Endometrial microvascular endothelial cells (primary cell): ENCODE results near the gene GCNT1. TPM values are rescaled to one million over a fixed set of nuclear protein-coding genes. Genes with fewer than 3 reads are reported as not detected.
"Not testable (repeated sequence)": the region's sequence is repeated elsewhere in the genome, so short reads cannot be mapped to it uniquely, and the experiment has no call there.

Experiments
- in situ Hi-C: cut with HindIII; loops from 2 replicates; pipeline ENCODE4 v1.10.0; 2017; ENCODE audit warnings: low sequenced_read_pairs, low pct_unique_long_range_greater_than_20kb; ENCODE audit errors: inconsistent ontology term
- total RNA-seq: library from RNA; depleted of rRNA; stranded (reverse); fragments of >200 nt; gene quantifications from one replicate; pipeline ENCODE4 v1.2.3, GENCODE V29; 2015; ENCODE audit errors: inconsistent ontology term

The GCNT1 gene
- total RNA-seq, 1 donor from 2014 or later: 16.3 TPM

DNA sequence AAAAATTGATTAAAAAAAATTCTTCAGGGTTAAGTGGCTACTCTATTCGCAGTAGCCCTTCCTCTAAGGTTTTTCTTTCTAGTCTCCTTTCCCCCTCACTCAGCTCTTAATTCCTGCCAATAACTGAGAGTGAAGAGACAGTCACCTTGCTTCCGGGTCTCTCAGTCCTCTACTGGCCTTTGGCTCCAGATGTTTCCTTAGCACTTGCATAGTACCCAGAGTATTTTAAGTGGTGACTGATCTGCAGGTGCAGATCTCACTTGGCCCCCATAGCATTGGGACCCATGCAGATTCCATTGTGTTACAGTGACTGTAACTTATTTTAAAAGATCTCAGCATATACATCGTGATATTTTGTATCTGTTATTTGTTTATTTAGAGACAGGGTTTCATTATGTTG lies 66.2 kb downstream of the GCNT1 start:
- in situ Hi-C loops: no loop called here

- in situ Hi-C loops: no loop called here
Measured at GRCh38 chr9:76526026-76526425, 67.0 kb downstream of the GCNT1 start.

DNA sequence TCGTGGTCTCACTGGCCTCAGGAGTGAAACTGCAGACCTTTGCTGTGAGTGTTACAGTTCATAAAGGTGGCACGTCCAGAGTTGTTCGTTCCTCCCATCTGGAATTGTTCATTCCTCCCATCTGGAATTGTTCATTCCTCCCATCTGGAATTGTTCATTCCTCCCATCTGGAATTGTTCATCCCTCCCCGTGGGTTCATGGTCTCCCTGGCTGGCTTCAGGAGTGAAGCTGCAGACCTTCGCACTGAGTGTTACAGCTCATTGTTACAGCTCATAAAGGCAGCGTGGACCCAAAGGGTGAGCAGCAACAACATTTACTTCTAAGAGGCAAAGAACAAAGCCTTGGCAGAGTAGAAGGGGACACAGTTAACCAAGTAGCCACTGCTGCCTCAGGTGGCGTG lies 69.1 kb downstream of the GCNT1 start:
- in situ Hi-C loops: no loop called here

DNA sequence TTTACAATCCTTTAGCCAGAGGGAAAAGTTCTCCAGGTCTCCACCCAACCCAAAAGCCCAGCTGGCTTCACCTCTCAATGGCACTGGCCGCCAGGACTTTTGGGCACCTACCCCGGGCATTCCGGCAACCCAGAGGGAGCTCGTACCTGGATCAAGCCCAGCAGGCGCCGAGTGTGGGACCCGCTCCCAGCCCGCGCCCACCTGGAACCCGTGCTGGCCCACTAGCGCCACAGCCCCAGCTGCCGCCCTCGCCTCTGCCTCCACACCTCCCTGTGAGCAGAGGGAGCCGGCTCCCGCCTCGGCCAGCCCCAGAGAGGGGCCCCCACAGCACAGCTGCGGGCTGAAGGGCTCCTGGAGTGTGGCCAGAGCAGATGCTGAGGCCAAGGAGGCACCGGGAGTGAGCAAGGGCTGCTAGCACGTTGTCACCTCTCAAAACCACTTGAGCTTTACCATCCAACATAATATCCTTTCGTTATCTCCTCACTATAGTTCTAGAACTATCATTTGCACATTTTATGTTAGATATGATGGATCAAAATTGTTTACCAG lies 69.7 kb downstream of the GCNT1 start:
- in situ Hi-C loops: no loop called here

DNA sequence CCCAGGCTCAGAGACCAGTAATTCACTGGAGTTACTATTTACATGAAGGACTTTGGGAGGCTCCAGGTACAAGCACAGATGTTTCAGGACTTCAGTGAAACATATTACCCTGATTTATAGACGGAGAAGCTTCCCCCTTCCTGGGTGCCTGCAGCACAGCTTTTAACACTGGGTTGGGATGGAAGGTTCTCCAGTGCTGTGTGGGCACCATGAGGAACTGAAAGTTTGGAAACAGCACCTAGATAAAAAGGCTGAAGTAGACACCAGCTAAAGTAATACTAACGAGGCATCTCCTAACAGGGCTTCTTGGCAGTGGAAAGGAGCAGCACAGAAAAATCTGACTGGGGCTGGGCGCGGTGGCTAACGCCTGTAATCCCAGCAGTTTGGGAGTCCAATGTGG lies 70.7 kb downstream of the GCNT1 start:
- in situ Hi-C loops: no loop called here

GRCh38 chr9:76530458-76531110 lies 71.6 kb downstream of the GCNT1 start:
- in situ Hi-C loops: no loop called here

DNA sequence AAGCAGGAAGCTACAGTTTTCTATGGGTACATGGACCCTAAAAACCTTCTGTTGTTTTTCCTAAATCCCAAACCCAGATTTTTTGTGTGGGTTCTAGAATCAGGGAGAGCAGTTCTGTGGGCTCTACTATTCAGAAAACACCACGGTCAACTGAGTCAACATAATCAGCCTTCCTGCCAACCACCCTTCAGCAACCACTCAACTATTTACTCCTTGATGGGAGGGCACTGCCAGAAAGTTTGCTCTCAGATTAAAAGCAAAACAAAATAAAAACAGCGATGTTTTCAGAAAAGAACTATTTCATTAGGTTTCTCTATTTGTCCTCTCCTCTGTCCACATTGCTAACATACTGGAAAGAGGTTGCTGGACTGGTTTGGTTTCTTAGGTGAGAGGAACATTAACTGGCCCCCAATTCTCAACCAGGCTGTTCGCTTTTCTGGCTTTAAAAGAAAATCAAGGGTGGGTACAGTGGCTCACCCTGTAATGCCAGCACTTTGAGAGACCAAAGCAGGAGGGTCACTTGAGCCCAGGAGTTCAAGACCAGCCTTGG lies 72.3 kb downstream of the GCNT1 start:
- in situ Hi-C loops: no loop called here

DNA sequence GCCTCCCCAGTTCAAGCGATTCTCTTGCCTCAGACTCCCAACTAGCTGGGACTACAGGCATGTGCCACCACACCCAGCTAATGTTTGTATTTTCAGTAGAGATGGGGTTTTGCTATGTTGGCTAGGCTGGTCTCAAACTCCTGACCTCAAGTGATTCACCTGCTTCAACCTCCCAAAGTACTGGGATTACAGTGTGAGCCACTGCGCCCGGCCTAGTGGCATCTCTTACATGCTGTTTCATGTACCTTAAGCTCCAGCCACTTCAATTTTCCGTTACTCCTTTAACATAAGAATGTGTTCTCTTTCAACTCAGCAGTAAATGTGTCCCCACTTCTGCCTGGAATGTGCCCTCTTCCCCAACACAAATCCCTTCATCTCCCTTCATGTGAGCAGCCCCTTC lies 73.9 kb downstream of the GCNT1 start:
- in situ Hi-C loops: not testable (repeated sequence)

GRCh38 chr9:76534026-76534425 lies 75.0 kb downstream of the GCNT1 start:
- in situ Hi-C loops: no loop called here

- in situ Hi-C loops: no loop called here
Measured at GRCh38 chr9:76537150-76537646, 78.2 kb downstream of the GCNT1 start.

- in situ Hi-C loops: no loop called here
Measured at GRCh38 chr9:76539180-76539579, 80.2 kb downstream of the GCNT1 start.

- in situ Hi-C loops: no loop called here
Measured at GRCh38 chr9:76542360-76542759, 83.4 kb downstream of the GCNT1 start.

- in situ Hi-C loops: no loop called here
Measured at GRCh38 chr9:76545191-76545590, 86.2 kb downstream of the GCNT1 start.

DNA sequence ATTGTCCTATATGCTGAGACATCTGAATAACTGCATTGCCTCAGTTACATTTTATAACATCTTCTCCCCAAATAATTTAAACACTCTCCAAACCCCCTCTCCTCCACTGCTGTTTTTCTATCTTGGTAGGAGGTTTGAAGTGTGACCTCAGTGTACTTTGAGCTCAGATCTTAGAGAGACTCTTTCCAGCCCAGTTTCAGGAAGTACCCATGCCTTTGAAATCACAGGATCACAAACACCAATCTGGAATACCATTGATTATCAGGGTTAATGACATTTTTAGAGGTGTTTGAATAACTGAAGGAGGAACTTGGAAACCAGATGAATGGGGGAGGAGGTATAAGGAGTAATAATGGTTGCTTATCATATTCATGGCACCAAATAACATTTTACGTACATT lies 93.2 kb downstream of the GCNT1 start:
- in situ Hi-C loops: no loop called here

GRCh38 chr9:76552751-76553455 lies 93.9 kb downstream of the GCNT1 start:
- in situ Hi-C loops: no loop called here

DNA sequence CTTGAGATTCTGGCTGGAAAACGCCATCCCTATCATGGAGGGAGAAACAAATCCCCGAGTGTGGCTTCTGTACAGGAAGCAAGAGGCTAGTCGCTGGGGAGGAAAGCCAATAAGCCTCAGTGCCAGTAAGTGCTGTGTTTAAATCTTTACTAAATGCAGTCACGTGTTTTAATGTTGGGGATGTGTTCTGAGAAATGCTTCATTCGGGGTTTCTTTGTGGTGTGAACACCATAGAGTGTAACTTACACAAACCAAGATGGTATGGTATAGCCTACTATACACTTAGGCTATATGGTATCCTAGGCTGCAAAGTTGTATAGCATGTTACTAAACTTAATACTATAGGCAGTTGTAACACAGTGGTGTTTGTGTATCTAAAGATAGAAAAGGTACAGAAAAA lies 94.7 kb downstream of the GCNT1 start:
- in situ Hi-C loops: no loop called here
